Right lobe of liver (tissue), 6 donors: ENCODE data around the gene GPR148. TPM values are rescaled to one million over a fixed set of nuclear protein-coding genes. Genes with fewer than 3 reads are reported as not detected.

Experiments used
- ATAC-seq, 4 donors: fragments of 200-7000 bp; cut with Tn5 transposase; one replicate each; pipeline ENCODE4 v1.9.1; 2020; ENCODE audit warnings: mild to moderate bottlenecking in 4 of 4, moderate library complexity in 4 of 4
- DNase-seq, 3 donors: peaks; one replicate each; pipeline ENCODE4 v3.0.0-alpha.2; 2020
- H3K27ac ChIP-seq, 3 donors: fragments of 200-600 bp; one replicate each; pipeline ENCODE4 v1.8.0; 2022
- H3K27me3 ChIP-seq, 2 donors: fragments of 200-600 bp; one replicate each; pipeline ENCODE4 v1.8.0; 2022
- H3K36me3 ChIP-seq, 4 donors: fragments of 200-600 bp; sonication (generic) in 1 of 4; one replicate each; pipeline versions ENCODE4 v1.5.1 to v1.8.0; 2017 to 2022; ENCODE audit warnings: control low read depth in 1 of 4
- H3K4me1 ChIP-seq, 4 donors: fragments of 200-600 bp; sonication (generic) in 1 of 4; one replicate each; pipeline versions ENCODE4 v1.5.1 to v1.8.0; 2017 to 2022; ENCODE audit warnings: control low read depth in 1 of 4
- H3K4me3 ChIP-seq, 3 donors: fragments of 200-600 bp; one replicate each; pipeline ENCODE4 v1.8.0; 2022
- H3K9me3 ChIP-seq, 4 donors: fragments of 200-600 bp; sonication (generic) in 1 of 4; one replicate each; pipeline versions ENCODE4 v1.5.1 to v1.8.0; 2017 to 2022; ENCODE audit warnings: control low read depth in 1 of 4
- POLR2A ChIP-seq: fragments of 450-650 bp; IDR thresholded peaks from one replicate; pipeline ENCODE4 v1.6.1; 2017; ENCODE audit warnings: antibody characterized with exemption, mild to moderate bottlenecking
- WGBS: methylation state at CpG from one replicate; pipeline ENCODE4 v1.1.6; 2018; ENCODE audit warnings: low coverage, low lambda C conversion rate; ENCODE audit not compliant: insufficient coverage; ENCODE audit errors: missing lambda C conversion rate; 5-methylcytosine and 5-hydroxymethylcytosine counted together
- intact Hi-C, 2 donors: fragments of 100-400 bp; cut with DNase I; formaldehyde crosslinking; loops; one replicate each; pipeline versions ENCODE4 v1.11.2 to v1.14.1; 2022
- total RNA-seq, 6 experiments: library from RNA; depleted of rRNA in 2 of 6; stranded (reverse); fragments of >200 nt in 2 of 6; fragmentation: NEBNext Ultra II Directional in 3 of 6; extraction: Animal tissue kit (Norgen Biotek cat#: 25700) in 3 of 6; gene quantifications; one replicate each; pipeline versions ENCODE4 v1.1.0 to v1.2.4, GENCODE V29; 2016 to 2023
- TF ChIP-seq, protein P1 (sequence below), 4 donors: fragments of 200-600 bp in 3 of 4; fragments of 450-650 bp in 1 of 4; IDR thresholded peaks; one replicate each; pipeline versions ENCODE4 v1.5.1 to v1.8.0; 2016 to 2022; ENCODE audit warnings: antibody characterized with exemption in 4 of 4, mild to moderate bottlenecking in 2 of 4
- donor health status: DM: no; HTN: yes; CAD: no.
- donor health status: DM: no; HTN: no; CAD: no.
- donor health status: DM: no; HTN: no; CAD: no.
- donor health status: DM: no; HTN: yes; CAD: no.
- donor health status: DM: no; HTN: yes; CAD: no.

Gene GPR148
- total RNA-seq, 6 experiments from 2014 or later, result not detected

DNA sequence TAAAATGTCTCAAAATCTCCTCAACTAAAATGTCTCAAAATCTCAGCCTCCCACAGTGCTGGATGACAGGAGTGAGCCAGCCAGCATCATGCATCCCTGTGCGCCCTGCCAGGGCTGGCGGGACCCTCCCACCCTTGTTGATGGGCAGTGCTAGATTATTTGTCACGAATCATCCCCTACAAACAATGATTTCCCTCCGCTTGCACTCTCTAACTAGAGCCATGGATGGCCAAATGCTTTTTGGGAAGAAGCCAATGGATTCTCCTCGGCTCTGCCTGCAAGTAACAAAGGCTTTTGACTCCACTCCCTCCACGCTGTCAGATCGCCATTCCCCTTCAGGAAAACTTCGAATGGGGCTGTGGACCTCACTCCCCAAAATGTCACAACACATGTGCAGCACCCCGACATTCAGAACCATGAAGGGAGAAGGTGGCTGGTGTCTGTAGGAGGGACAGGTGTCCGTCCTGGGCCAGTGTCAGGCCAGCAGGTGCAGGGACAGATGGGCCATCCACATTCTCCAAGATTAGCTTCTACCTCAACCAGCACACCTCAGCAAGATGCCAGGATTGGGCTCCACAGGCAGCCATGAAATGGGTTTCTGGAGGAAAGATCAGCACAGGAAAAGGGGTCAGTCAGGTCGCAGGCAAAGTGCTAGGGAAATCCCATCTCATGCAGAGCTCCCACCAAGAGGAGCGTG lies 38.0 kb downstream of the GPR148 start:
- TF ChIP-seq, protein P1, sequence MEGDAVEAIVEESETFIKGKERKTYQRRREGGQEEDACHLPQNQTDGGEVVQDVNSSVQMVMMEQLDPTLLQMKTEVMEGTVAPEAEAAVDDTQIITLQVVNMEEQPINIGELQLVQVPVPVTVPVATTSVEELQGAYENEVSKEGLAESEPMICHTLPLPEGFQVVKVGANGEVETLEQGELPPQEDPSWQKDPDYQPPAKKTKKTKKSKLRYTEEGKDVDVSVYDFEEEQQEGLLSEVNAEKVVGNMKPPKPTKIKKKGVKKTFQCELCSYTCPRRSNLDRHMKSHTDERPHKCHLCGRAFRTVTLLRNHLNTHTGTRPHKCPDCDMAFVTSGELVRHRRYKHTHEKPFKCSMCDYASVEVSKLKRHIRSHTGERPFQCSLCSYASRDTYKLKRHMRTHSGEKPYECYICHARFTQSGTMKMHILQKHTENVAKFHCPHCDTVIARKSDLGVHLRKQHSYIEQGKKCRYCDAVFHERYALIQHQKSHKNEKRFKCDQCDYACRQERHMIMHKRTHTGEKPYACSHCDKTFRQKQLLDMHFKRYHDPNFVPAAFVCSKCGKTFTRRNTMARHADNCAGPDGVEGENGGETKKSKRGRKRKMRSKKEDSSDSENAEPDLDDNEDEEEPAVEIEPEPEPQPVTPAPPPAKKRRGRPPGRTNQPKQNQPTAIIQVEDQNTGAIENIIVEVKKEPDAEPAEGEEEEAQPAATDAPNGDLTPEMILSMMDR (IDR thresholded peaks at IDR 0.05), result no peak
- TF ChIP-seq POLR2A, result no peak
- Histone ChIP-seq H3K36me3 (no peaks in the 10 kb centered on the region), H3K27me3 (no peaks in the 10 kb centered on the region), H3K4me1 (no peaks in the 10 kb centered on the region), H3K9me3 (no peaks in the 10 kb centered on the region), H3K4me3 (no peak overlapping the region), H3K27ac (no peak overlapping the region)
- intact Hi-C loops, result no loop called here
- DNase-seq, result no peak
- ATAC-seq, result no peak
- 59% methylated on average over 7 of the region's 12 CpGs for WGBS

DNA sequence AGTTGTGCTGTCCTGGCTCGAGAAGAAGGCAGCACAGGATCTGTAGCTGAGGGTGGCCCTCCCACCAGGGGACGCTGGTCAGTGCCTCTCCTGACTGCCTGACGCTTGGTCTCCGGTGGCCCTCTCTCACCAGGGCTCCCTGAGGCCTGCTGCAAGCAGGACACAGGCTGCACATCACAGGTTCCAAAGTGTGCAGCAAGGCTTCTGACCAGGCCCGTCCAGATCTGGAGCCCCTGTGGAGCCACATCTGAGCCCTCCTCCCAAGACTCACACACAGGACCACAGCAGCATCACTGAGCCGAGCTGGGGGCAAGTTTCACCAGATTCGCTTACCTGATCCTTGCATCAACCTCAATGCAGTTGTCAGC lies 38.5 kb downstream of the GPR148 start:
- WGBS, result no CpG with 5 or more reads among the region's 7 CpGs
- no peak for ATAC-seq
- no peak for DNase-seq
- H3K27ac ChIP-seq, result no peak overlapping the region
- no peaks in the 10 kb centered on the region for H3K9me3 ChIP-seq
- no peaks in the 10 kb centered on the region for H3K27me3 ChIP-seq
- intact Hi-C loops, result no loop called here
- H3K4me1 ChIP-seq, result no peaks in the 10 kb centered on the region
- H3K36me3 ChIP-seq, result no peaks in the 10 kb centered on the region
- H3K4me3 ChIP-seq, result no peak overlapping the region
- no peak for TF ChIP-seq POLR2A
- TF ChIP-seq, protein P1 (IDR thresholded peaks at IDR 0.05), result no peak

DNA sequence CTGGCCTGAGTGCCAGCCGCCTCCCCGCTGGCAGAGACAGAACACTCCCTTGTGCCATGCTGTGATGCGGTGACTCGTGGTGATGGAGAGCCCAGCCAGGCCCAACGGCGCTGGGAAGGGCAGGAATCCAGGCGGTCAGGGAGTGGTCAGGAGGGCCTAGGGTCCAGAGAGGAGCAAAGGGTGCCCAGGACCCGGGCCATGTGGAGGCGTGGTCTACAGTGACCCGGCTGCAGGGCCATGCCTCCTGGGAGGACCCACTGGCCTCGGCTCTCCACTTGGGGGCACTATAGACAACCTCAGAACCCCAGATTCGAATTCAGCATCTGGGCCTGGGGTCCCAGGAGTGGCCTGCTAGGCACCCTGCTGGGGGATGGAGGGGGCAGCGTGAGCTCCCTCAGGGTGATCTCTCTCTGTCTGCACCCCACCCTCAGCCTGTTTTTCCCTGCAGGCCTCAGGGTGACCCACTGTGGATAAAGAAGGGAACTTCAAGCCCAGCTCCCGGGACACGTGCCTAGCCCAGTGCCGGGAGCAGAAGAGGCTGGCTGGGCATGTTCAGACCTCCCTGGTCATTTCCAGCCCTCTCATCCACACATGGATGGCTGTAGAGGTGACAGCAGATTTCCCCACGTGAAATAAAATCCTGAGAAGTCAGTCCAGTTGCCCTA lies 39.5 kb downstream of the GPR148 start:
- ATAC-seq (no peak), DNase-seq (no peak)
- no peak overlapping the region for H3K27ac ChIP-seq
- H3K4me1 ChIP-seq, result no peaks in the 10 kb centered on the region
- WGBS, result 73% methylated on average over 7 of the region's 17 CpGs
- no peak overlapping the region for H3K4me3 ChIP-seq
- no peaks in the 10 kb centered on the region for H3K27me3 ChIP-seq
- no peaks in the 10 kb centered on the region for H3K9me3 ChIP-seq
- TF ChIP-seq, protein P1 (IDR thresholded peaks at IDR 0.05), result no peak
- no peak for TF ChIP-seq POLR2A
- intact Hi-C loops, result no loop called here
- H3K36me3 ChIP-seq, result no peaks in the 10 kb centered on the region

DNA sequence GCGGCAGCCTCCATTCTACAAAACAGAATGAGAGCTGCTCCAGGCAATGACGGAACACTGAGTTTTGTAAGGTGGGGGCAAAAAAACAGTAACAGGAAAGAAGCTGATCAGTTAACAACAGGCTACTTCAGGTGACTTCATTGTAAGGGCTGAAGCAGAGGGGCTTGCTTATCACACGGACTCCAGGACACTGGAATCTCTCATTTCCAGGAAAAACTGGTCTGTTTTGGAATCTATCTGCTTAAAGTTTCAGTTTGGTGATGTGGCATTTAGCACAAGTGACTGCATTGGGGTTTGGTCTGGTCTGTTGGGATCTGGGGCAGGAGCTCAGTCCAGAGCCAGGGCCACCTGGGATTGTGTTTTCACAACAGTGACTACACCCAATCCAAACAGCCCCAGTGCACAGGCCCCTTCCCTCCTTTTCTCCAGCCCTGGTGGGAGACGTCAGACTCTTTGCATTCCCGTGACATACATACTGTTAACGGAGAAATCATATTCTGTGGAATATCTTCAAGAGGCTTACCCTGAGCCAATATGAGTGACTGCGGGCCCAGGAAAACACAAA lies 40.6 kb downstream of the GPR148 start:
- H3K9me3 ChIP-seq, result no peaks in the 10 kb centered on the region
- no peak for DNase-seq
- no peak overlapping the region for H3K4me3 ChIP-seq
- H3K27ac ChIP-seq, result no peak overlapping the region
- no peak for ATAC-seq
- H3K4me1 ChIP-seq, result no peaks in the 10 kb centered on the region
- H3K27me3 ChIP-seq, result no peaks in the 10 kb centered on the region
- WGBS, result 69% methylated on average over 7 of the region's 7 CpGs
- no peaks in the 10 kb centered on the region for H3K36me3 ChIP-seq
- intact Hi-C loops, result no loop called here
- TF ChIP-seq, protein P1 (IDR thresholded peaks at IDR 0.05), result no peak
- no peak for TF ChIP-seq POLR2A
